ENCODE data around the gene CFTR.

The CFTR gene

GRCh38 chr7:117588352-117588794 is 108.5 kb downstream of the CFTR start:
- DNase-seq (ENCODE audit: low read depth) = no peak

GRCh38 chr7:117590191-117590590 is 110.4 kb downstream of the CFTR start:
- no peak for DNase-seq (ENCODE audit: low read depth)

- no peak for DNase-seq (ENCODE audit: low read depth)
Observed at GRCh38 chr7:117592011-117592635, 112.3 kb downstream of the CFTR start.

- no peak for DNase-seq (ENCODE audit: low read depth)
Observed at GRCh38 chr7:117596134-117596533, 116.3 kb downstream of the CFTR start.

- no peak for DNase-seq (ENCODE audit: low read depth)
Observed at GRCh38 chr7:117597755-117598154, 117.9 kb downstream of the CFTR start.

- no peak for DNase-seq (ENCODE audit: low read depth)
Observed at GRCh38 chr7:117600911-117601310, 121.1 kb downstream of the CFTR start.

GRCh38 chr7:117603627-117604026 is 123.8 kb downstream of the CFTR start:
- no peak for DNase-seq (ENCODE audit: low read depth)

- DNase-seq (ENCODE audit: low read depth) = no peak
Observed at GRCh38 chr7:117605712-117606111, 125.9 kb downstream of the CFTR start.

- DNase-seq (ENCODE audit: low read depth) = no peak
Observed at GRCh38 chr7:117606132-117606531, 126.3 kb downstream of the CFTR start.

- DNase-seq (ENCODE audit: low read depth) = no peak
Observed at GRCh38 chr7:117610396-117610795, 130.6 kb downstream of the CFTR start.

- no peak for DNase-seq (ENCODE audit: low read depth)
Observed at GRCh38 chr7:117612637-117613036, 132.8 kb downstream of the CFTR start.

GRCh38 chr7:117616694-117617093 is 136.9 kb downstream of the CFTR start:
- no peak for DNase-seq (ENCODE audit: low read depth)

GRCh38 chr7:117619681-117620080 is 139.9 kb downstream of the CFTR start:
- no peak for DNase-seq (ENCODE audit: low read depth)

- no peak for DNase-seq (ENCODE audit: low read depth)
Observed at GRCh38 chr7:117621075-117621618, 141.3 kb downstream of the CFTR start.

GRCh38 chr7:117623606-117624005 is 143.8 kb downstream of the CFTR start:
- no peak for DNase-seq (ENCODE audit: low read depth)

GRCh38 chr7:117630501-117630900 is 150.7 kb downstream of the CFTR start:
- DNase-seq (ENCODE audit: low read depth) = no peak

GRCh38 chr7:117630907-117631564 is 151.2 kb downstream of the CFTR start:
- DNase-seq (ENCODE audit: low read depth) = no peak

- no peak for DNase-seq (ENCODE audit: low read depth)
Observed at GRCh38 chr7:117631652-117632051, 151.8 kb downstream of the CFTR start.

- no peak for DNase-seq (ENCODE audit: low read depth)
Observed at GRCh38 chr7:117637937-117638336, 158.1 kb downstream of the CFTR start.

GRCh38 chr7:117639966-117640365 is 160.1 kb downstream of the CFTR start:
- DNase-seq (ENCODE audit: low read depth) = no peak

GRCh38 chr7:117640465-117640864 is 160.6 kb downstream of the CFTR start:
- DNase-seq (ENCODE audit: low read depth) = no peak

GRCh38 chr7:117645481-117646165 is 165.8 kb downstream of the CFTR start:
- DNase-seq (ENCODE audit: low read depth) = no peak

Data from CMK (cell line).